HepG2 (cell line): ENCODE data around the gene TREH. TPM values are rescaled to one million over a fixed set of nuclear protein-coding genes. Genes with fewer than 3 reads are reported as not detected.

Source experiments
- ATAC-seq: fragments of 200-7000 bp; cut with Tn5 transposase; 3 replicates; pipeline ENCODE4 v1.9.1; 2020; ENCODE audit warnings: mild to moderate bottlenecking, moderate library complexity
- BruUV-seq: library from RNA; stranded (reverse); fragments of 400-500 nt; replicated peaks from 2 replicates; lab custom pipeline; 2021; lab: Mats Ljungman, UMichigan
- CTCF ChIA-PET: fragments of 300-600 bp; formaldehyde crosslinking; extraction: SDS; loops from one replicate; lab custom pipeline; 2021; ENCODE audit warnings: low total read pairs, inconsistent platforms, low intra/inter-chr PET ratio; lab: Yijun Ruan, JAX
- POLR2A ChIA-PET: fragments of 350-600 bp; sonication (Branson Sonifier 250); formaldehyde crosslinking; loops from one replicate; lab custom pipeline; 2020; ENCODE audit warnings: antibody characterized with exemption, inconsistent platforms; lab: Yijun Ruan, JAX
- DNase-seq: peaks from one replicate; pipeline ENCODE4 v3.0.0-alpha.2; 2015; ENCODE audit warnings: low spot score
- FAIRE-seq: peaks from 3 replicates; lab custom pipeline; 2011; peaks lifted over from hg19 to GRCh38; lab: Jason Lieb, UNC
- H2AFZ ChIP-seq: one replicate; pipeline ENCODE4 v1.6.1; 2011; ENCODE audit warnings: low read length, inconsistent platforms
- H3K27ac ChIP-seq: fragments of 300-600 bp; 3 replicates; pipeline ENCODE4 v1.8.0; 2011; ENCODE audit warnings: mixed run types, mild to moderate bottlenecking, mixed read lengths, low read length, inconsistent platforms; ENCODE audit not compliant: insufficient read depth; ENCODE audit errors: extremely low read length
- H3K27me3 ChIP-seq, 2 experiments: fragments of 200-600 bp in 1 of 2; 2 replicates in 1 of 2; 3 replicates in 1 of 2; pipeline versions ENCODE4 v1.6.0 to v1.8.0; 2011; ENCODE audit warnings: low read length in 2 of 2, mild to moderate bottlenecking in 2 of 2, moderate library complexity in 2 of 2, inconsistent platforms in 1 of 2; ENCODE audit not compliant: insufficient read depth in 2 of 2, control insufficient read depth in 1 of 2
- H3K36me3 ChIP-seq, 2 experiments: fragments of 200-600 bp in 1 of 2; replicated peaks in 1 of 2; 2 replicates in 1 of 2; 3 replicates in 1 of 2; pipeline versions ENCODE4 v1.5.1 to v1.8.0; 2011; ENCODE audit warnings: low read length in 2 of 2, inconsistent platforms in 1 of 2; ENCODE audit not compliant: insufficient read depth in 2 of 2, control insufficient read depth in 1 of 2
- H3K4me1 ChIP-seq: 2 replicates; pipeline ENCODE4 v1.5.1; 2012; ENCODE audit warnings: low read length, inconsistent platforms; ENCODE audit not compliant: insufficient read depth
- H3K4me2 ChIP-seq: 2 replicates; pipeline ENCODE4 v1.6.0; 2011; ENCODE audit warnings: low read depth, low read length, inconsistent platforms
- H3K4me3 ChIP-seq, 3 experiments: fragments of 200-600 bp in 1 of 3; sonication (generic), shearing (Covaris generic) in 1 of 3; replicated peaks in 1 of 3; 2 replicates each; pipeline ENCODE4 v1.5.1; 2011 to 2016; ENCODE audit warnings: low read length in 3 of 3, inconsistent platforms in 2 of 3, low read depth in 2 of 3, mild to moderate bottlenecking in 2 of 3, control low read depth in 1 of 3, mixed read lengths in 1 of 3; ENCODE audit not compliant: insufficient read depth in 1 of 3
- H3K79me2 ChIP-seq: one replicate; pipeline ENCODE4 v1.6.1; 2011; ENCODE audit warnings: low read length, inconsistent platforms; ENCODE audit not compliant: insufficient read depth
- H3K9ac ChIP-seq: 2 replicates; pipeline ENCODE4 v1.6.0; 2011; ENCODE audit warnings: mild to moderate bottlenecking, low read depth, low read length, inconsistent platforms; ENCODE audit not compliant: insufficient read depth
- H3K9me3 ChIP-seq: 2 replicates; pipeline ENCODE4 v1.5.1; 2012; ENCODE audit warnings: mild to moderate bottlenecking, low read length
- H4K20me1 ChIP-seq: 2 replicates; pipeline ENCODE4 v1.6.0; 2011; ENCODE audit warnings: inconsistent platforms, mild to moderate bottlenecking, low read length, moderate library complexity; ENCODE audit not compliant: insufficient read depth
- PPARG ChIP-seq: conservative IDR thresholded peaks from 2 replicates; pipeline ENCODE4 v1.6.1; 2016; ENCODE audit warnings: missing biosample characterization, missing genetic modification reagents
- WGBS: methylation state at CpG from one replicate; pipeline ENCODE4 v1.1.6; 2017; ENCODE audit warnings: low lambda C conversion rate; 5-methylcytosine and 5-hydroxymethylcytosine counted together
- in situ Hi-C: cut with HindIII; loops from 2 replicates; pipeline ENCODE4 v1.10.0; 2017; ENCODE audit warnings: low pct_unique_long_range_greater_than_20kb; ENCODE audit not compliant: extremely low pct_ligation_motif_present
- intact Hi-C: fragments of 100-400 bp; cut with micrococcal nuclease; formaldehyde crosslinking; loops from one replicate; pipeline ENCODE4 v1.10.0; 2022; ENCODE audit not compliant: unreplicated experiment
- polyA plus RNA-seq, 8 experiments: library from polyadenylated mRNA; depleted of rRNA in 3 of 8; stranded (reverse) in 7 of 8; unstranded in 1 of 8; fragments of >200 nt; fragmentation: Illumina TruSeq in 4 of 8; extraction: Trizol in 4 of 8; gene quantifications; 2 replicates each; pipeline versions ENCODE4 v1.2.1 to v1.2.3, GENCODE V29; 2011 to 2016; ENCODE audit warnings: low read depth in 4 of 8, missing spikeins in 1 of 8, mixed read lengths in 1 of 8; ENCODE audit not compliant: insufficient read depth in 1 of 8
- total RNA-seq, 5 experiments: library from RNA; depleted of rRNA; stranded (reverse); fragments of >200 nt; fragmentation: Illumina TruSeq; extraction: Trizol; gene quantifications; 2 replicates each; pipeline ENCODE4 v1.2.3, GENCODE V29; 2016; ENCODE audit warnings: low read depth in 1 of 5
- TF ChIP-seq, protein P1 (sequence below): sonication (generic); formaldehyde crosslinking; IDR thresholded peaks from 2 replicates; pipeline ENCODE4 v1.8.0; 2022; ENCODE audit warnings: missing genetic modification reagents, mild to moderate bottlenecking, moderate library complexity, borderline replicate concordance
- TF ChIP-seq, protein P2 (sequence below): sonication (generic); formaldehyde crosslinking; IDR thresholded peaks from 2 replicates; pipeline ENCODE4 v1.4.0; 2020; ENCODE audit warnings: missing genetic modification reagents

TREH gene
- total and polyA plus RNA-seq, 2 of the 13 experiments (the other 11 are each of a cell fraction or from before 2014, with no cell fraction given) = 0.53 to 0.86 TPM

DNA sequence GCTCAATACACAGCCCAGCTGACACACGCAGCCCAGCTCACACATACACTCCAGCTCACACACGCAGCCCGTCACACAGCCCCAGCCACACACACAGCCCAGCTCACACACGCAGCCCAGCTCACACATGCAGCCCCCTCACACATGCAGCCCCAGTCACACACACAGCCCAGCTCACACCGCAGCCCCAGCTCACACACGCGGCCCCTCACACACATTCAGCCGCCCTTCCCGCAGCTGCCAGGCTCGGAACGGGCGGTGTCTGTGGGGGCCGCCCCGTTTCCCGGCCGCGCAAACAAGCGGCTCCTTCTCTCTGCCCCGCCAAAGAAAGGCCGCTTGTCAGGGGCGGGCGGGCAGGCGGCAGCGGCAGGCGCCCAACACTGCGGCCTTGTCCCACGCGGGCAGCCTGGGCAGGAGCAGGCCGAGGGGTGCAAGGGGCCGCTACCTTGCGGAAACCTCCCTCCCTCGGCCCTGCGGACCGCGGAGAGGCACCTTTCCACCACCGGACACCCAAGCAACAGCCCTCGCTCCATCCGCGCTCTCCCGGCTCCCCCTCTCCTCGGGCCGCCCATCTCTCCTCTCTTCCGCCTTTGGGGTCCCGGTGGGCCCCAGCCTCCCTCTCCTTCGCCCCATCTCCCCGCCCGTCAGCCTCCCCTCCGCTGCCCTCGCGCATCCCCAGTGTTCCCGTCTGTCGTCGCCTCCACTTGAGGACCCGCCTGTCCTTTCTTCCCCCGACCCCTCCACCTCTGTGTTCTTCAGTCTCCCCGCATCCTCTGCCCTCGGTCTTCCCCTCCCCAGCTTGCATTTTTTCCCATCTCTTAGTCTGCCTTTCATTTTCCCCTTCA, 69.8 kb downstream of the TREH start:
- Histone ChIP-seq H3K9me3 (no peaks in the 10 kb centered on the region), H2AFZ (no peak overlapping the region), H3K9ac (no peak overlapping the region), H3K79me2 (no peaks in the 10 kb centered on the region), H3K27ac (no peak overlapping the region), H3K4me2 (no peak overlapping the region), H3K4me3 (no peak overlapping the region), H4K20me1 (no peaks in the 10 kb centered on the region), H3K4me1 (peaks cover 38% of the 10 kb centered on the region), H3K27me3 (peaks cover 0 to 6% of the 10 kb centered on the region in 2 experiments; a peak in 1 of 5 replicates), H3K36me3 (peaks cover 0 to 1% of the 10 kb centered on the region in 2 experiments; a peak in 1 of 5 replicates)
- in situ Hi-C loops (no loop called here), intact Hi-C loops (loop anchor here (5.0 kb wide), 1 partner anchor 37 kb away; the partner anchor contains the start of gene ARCN1)
- no peak for DNase-seq
- 93% methylated on average over 27 of the region's 57 CpGs for WGBS
- TF ChIP-seq PPARG (CRISPR knock-in tag) = no peak
- TF ChIP-seq, protein P1, sequence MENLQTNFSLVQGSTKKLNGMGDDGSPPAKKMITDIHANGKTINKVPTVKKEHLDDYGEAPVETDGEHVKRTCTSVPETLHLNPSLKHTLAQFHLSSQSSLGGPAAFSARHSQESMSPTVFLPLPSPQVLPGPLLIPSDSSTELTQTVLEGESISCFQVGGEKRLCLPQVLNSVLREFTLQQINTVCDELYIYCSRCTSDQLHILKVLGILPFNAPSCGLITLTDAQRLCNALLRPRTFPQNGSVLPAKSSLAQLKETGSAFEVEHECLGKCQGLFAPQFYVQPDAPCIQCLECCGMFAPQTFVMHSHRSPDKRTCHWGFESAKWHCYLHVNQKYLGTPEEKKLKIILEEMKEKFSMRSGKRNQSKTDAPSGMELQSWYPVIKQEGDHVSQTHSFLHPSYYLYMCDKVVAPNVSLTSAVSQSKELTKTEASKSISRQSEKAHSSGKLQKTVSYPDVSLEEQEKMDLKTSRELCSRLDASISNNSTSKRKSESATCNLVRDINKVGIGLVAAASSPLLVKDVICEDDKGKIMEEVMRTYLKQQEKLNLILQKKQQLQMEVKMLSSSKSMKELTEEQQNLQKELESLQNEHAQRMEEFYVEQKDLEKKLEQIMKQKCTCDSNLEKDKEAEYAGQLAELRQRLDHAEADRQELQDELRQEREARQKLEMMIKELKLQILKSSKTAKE (CRISPR knock-in tag) = 0 out of 2 replicates have a peak, but pooled peaks have one; percentile 16
- TF ChIP-seq, protein P2, sequence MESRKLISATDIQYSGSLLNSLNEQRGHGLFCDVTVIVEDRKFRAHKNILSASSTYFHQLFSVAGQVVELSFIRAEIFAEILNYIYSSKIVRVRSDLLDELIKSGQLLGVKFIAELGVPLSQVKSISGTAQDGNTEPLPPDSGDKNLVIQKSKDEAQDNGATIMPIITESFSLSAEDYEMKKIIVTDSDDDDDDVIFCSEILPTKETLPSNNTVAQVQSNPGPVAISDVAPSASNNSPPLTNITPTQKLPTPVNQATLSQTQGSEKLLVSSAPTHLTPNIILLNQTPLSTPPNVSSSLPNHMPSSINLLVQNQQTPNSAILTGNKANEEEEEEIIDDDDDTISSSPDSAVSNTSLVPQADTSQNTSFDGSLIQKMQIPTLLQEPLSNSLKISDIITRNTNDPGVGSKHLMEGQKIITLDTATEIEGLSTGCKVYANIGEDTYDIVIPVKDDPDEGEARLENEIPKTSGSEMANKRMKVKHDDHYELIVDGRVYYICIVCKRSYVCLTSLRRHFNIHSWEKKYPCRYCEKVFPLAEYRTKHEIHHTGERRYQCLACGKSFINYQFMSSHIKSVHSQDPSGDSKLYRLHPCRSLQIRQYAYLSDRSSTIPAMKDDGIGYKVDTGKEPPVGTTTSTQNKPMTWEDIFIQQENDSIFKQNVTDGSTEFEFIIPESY = peak; percentile 58
- CTCF ChIA-PET = no interaction called here
- BruUV-seq = no TSS peak
- no peak for FAIRE-seq
- POLR2A ChIA-PET = interaction anchor here (0.8 to 6.9 kb wide), 4 partner anchors 9 to 24 kb away, joined by 3 to 83 read pairs (median 5); no protein-coding TSS in a partner anchor
- ATAC-seq = no peak
